H4 (cell line): ENCODE results near the gene CEP83. TPM values are rescaled to one million over a fixed set of nuclear protein-coding genes. Genes with fewer than 3 reads are reported as not detected.

Experiments used
- total RNA-seq: library from RNA; depleted of rRNA; stranded (reverse); fragments of >200 nt; shearing (Covaris generic); gene quantifications from 2 replicates; pipeline ENCODE4 v1.2.3, GENCODE V29; 2014; rRNA removed

The CEP83 gene
- total RNA-seq, 1 experiment from 2014 or later, result 6.9 TPM

Other genes starting within 250 kb of the CEP83 start
- 0.43 and 0.84 TPM in 2 replicates for gene TMCC3, start 190.7 kb upstream of the CEP83 start, total RNA-seq